ENCODE measurements around the gene C10orf95.

- TF ChIP-seq, protein P1, sequence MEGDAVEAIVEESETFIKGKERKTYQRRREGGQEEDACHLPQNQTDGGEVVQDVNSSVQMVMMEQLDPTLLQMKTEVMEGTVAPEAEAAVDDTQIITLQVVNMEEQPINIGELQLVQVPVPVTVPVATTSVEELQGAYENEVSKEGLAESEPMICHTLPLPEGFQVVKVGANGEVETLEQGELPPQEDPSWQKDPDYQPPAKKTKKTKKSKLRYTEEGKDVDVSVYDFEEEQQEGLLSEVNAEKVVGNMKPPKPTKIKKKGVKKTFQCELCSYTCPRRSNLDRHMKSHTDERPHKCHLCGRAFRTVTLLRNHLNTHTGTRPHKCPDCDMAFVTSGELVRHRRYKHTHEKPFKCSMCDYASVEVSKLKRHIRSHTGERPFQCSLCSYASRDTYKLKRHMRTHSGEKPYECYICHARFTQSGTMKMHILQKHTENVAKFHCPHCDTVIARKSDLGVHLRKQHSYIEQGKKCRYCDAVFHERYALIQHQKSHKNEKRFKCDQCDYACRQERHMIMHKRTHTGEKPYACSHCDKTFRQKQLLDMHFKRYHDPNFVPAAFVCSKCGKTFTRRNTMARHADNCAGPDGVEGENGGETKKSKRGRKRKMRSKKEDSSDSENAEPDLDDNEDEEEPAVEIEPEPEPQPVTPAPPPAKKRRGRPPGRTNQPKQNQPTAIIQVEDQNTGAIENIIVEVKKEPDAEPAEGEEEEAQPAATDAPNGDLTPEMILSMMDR (conservative IDR thresholded peaks at IDR 0.05; ENCODE audit: low read length) = no peak
- no peak for TF ChIP-seq EZH2phosphoT487 (IDR thresholded peaks at IDR 0.05; ENCODE audit: borderline replicate concordance)
Measured at GRCh38 chr10:102467318-102467717, 16.0 kb upstream of the C10orf95 start.
